RWPE2 (cell line): ENCODE measurements around the gene PTPRK.

Source experiments
- ATAC-seq: fragments of 200-7000 bp; cut with Tn5 transposase; 3 replicates; pipeline ENCODE4 v1.9.1; 2021; ENCODE audit warnings: low read depth
- DNase-seq: peaks from one replicate; pipeline ENCODE4 v3.0.0-alpha.2; 2020; ENCODE audit warnings: low spot score
- H3K27ac ChIP-seq: fragments of 450-650 bp; 2 replicates; pipeline ENCODE4 v1.5.1; 2017; ENCODE audit warnings: mild to moderate bottlenecking; ENCODE audit not compliant: poor library complexity, severe bottlenecking
- H3K27me3 ChIP-seq: fragments of 250-450 bp; sonication (Bioruptor Pico); 2 replicates; pipeline ENCODE4 v1.5.1; 2021; ENCODE audit warnings: mild to moderate bottlenecking, moderate library complexity; ENCODE audit not compliant: insufficient read depth, poor library complexity, severe bottlenecking
- H3K36me3 ChIP-seq: fragments of 250-450 bp; sonication (Bioruptor Pico); 2 replicates; pipeline ENCODE4 v1.5.1; 2020; ENCODE audit warnings: low read depth, mild to moderate bottlenecking, moderate library complexity
- H3K4me1 ChIP-seq: fragments of 250-450 bp; sonication (Bioruptor Pico); 2 replicates; pipeline ENCODE4 v1.5.1; 2021; ENCODE audit warnings: mild to moderate bottlenecking, moderate library complexity; ENCODE audit not compliant: insufficient read depth, poor library complexity, severe bottlenecking
- H3K4me3 ChIP-seq: fragments of 250-450 bp; sonication (Bioruptor Pico); 2 replicates; pipeline ENCODE4 v1.5.1; 2021; ENCODE audit warnings: mild to moderate bottlenecking, moderate library complexity; ENCODE audit not compliant: severe bottlenecking
- H3K9me3 ChIP-seq: fragments of 250-450 bp; sonication (Bioruptor Pico); 2 replicates; pipeline ENCODE4 v1.5.1; 2021; ENCODE audit warnings: mild to moderate bottlenecking, moderate library complexity; ENCODE audit not compliant: severe bottlenecking
- CTCF ChIP-seq: fragments of 450-650 bp; IDR thresholded peaks from one replicate; pipeline ENCODE4 v1.5.1; 2017; ENCODE audit warnings: mild to moderate bottlenecking, moderate library complexity; ENCODE audit not compliant: poor library complexity, severe bottlenecking

The PTPRK gene

GRCh38 chr6:128495536-128496333 lies 24.7 kb downstream of the PTPRK start:
- Histone ChIP-seq H3K27me3 (no peaks in the 10 kb centered on the region), H3K27ac (no peak overlapping the region), H3K4me1 (peaks cover 57% of the 10 kb centered on the region), H3K9me3 (no peaks in the 10 kb centered on the region), H3K36me3 (peaks cover 38% of the 10 kb centered on the region), H3K4me3 (no peak overlapping the region)
- no peak for TF ChIP-seq CTCF
- ATAC-seq (no peak), DNase-seq (no peak)

- H3K9me3 ChIP-seq: no peaks in the 10 kb centered on the region
- TF ChIP-seq CTCF: no peak
- H3K36me3 ChIP-seq: peaks cover 40% of the 10 kb centered on the region
- ATAC-seq: no peak
- H3K27ac ChIP-seq: no peak overlapping the region
- peaks cover 47% of the 10 kb centered on the region for H3K4me1 ChIP-seq
- no peak overlapping the region for H3K4me3 ChIP-seq
- H3K27me3 ChIP-seq: no peaks in the 10 kb centered on the region
- no peak for DNase-seq
Measured at GRCh38 chr6:128494440-128494839, 26.0 kb downstream of the PTPRK start.

- Histone ChIP-seq H3K36me3 (peaks cover 38% of the 10 kb centered on the region), H3K4me3 (no peak overlapping the region), H3K27ac (no peak overlapping the region), H3K4me1 (peaks cover 42% of the 10 kb centered on the region), H3K9me3 (no peaks in the 10 kb centered on the region), H3K27me3 (no peaks in the 10 kb centered on the region)
- no peak for TF ChIP-seq CTCF
- no peak for ATAC-seq
- DNase-seq: no peak
Measured at GRCh38 chr6:128493877-128494276, 26.5 kb downstream of the PTPRK start.

GRCh38 chr6:128492386-128492785 lies 28.0 kb downstream of the PTPRK start:
- Histone ChIP-seq H3K27ac (peak overlapping the region; percentile 62), H3K36me3 (peaks cover 36% of the 10 kb centered on the region), H3K4me1 (peaks cover 30% of the 10 kb centered on the region), H3K9me3 (no peaks in the 10 kb centered on the region), H3K4me3 (no peak overlapping the region), H3K27me3 (no peaks in the 10 kb centered on the region)
- no peak for TF ChIP-seq CTCF
- DNase-seq (no peak), ATAC-seq (peak; percentile 69)

- no peak for TF ChIP-seq CTCF
- DNase-seq (no peak), ATAC-seq (peak; percentile 46)
- H3K4me1 ChIP-seq: peaks cover 23% of the 10 kb centered on the region
- H3K36me3 ChIP-seq: peaks cover 32% of the 10 kb centered on the region
- no peaks in the 10 kb centered on the region for H3K27me3 ChIP-seq
- peak overlapping the region; percentile 62 for H3K27ac ChIP-seq
- peak overlapping the region; percentile 20 for H3K4me3 ChIP-seq
- no peaks in the 10 kb centered on the region for H3K9me3 ChIP-seq
Measured at GRCh38 chr6:128491610-128492206, 28.7 kb downstream of the PTPRK start.
